Measurements from ENCODE around the gene S100A2. TPM values are rescaled to one million over a fixed set of nuclear protein-coding genes. Genes with fewer than 3 reads are reported as not detected.

S100A2 gene
- total RNA-seq, 1 donor from 2014 or later: 2.0 TPM

DNA sequence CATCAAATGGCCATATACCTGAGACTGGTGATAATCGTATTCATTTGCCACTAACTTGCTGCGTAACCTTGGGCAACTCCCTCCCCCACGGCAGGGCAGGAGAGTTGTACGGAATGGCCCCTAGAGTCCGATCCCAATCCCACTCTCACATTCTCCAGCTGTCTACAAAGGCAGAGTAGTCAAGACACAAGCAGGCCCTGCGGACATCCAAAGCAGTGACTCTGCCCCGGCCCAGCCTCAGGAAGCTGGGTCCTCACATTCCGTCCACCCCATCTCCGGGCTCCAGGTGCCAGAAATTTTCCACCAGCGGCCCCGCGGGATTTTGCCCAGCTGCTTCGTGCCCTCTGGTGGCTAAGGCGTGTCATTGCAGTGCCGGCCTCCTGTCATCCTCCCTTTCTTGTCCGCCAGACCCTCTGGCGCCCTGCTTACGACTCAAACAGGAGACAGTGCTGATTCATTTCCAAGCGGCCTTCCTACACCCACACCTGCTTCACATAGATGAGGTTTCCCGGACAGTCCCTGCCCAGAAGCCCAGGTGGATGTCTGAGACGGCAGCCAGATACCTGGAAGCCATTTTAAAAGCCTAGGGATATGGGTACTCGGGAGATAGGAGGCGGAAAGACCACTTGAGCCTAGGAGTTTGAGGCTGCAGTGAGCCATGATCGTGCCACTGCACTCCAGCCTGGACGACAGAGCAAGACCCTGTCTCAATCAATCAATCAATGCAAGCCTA is 2.9 kb upstream of the S100A2 start:
- no peaks in the 10 kb centered on the region for H3K9me3 Mint-ChIP-seq
- TF ChIP-seq, protein P1, sequence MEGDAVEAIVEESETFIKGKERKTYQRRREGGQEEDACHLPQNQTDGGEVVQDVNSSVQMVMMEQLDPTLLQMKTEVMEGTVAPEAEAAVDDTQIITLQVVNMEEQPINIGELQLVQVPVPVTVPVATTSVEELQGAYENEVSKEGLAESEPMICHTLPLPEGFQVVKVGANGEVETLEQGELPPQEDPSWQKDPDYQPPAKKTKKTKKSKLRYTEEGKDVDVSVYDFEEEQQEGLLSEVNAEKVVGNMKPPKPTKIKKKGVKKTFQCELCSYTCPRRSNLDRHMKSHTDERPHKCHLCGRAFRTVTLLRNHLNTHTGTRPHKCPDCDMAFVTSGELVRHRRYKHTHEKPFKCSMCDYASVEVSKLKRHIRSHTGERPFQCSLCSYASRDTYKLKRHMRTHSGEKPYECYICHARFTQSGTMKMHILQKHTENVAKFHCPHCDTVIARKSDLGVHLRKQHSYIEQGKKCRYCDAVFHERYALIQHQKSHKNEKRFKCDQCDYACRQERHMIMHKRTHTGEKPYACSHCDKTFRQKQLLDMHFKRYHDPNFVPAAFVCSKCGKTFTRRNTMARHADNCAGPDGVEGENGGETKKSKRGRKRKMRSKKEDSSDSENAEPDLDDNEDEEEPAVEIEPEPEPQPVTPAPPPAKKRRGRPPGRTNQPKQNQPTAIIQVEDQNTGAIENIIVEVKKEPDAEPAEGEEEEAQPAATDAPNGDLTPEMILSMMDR (IDR thresholded peaks at IDR 0.05): peak; percentile 82
- POLR2A ChIA-PET: interaction anchor here (0.9 to 3.9 kb wide), 5 partner anchors 23 to 66 kb away, joined by 4 to 44 read pairs (median 10); partner anchors contain the start of genes CHTOP, S100A4 and S100A6
- H3K27ac Mint-ChIP-seq: peak overlapping the region; percentile 50
- intact Hi-C loops (cut with micrococcal nuclease): loop anchor here (1.0 kb wide), 6 partner anchors 35 to 216 kb away; partner anchors contain the start of gene CHTOP
- CTCF ChIA-PET: interaction anchor here (0.7 to 6.3 kb wide), 21 partner anchors 17 to 217 kb away, joined by 3 to 119 read pairs (median 4); partner anchors contain the start of genes CHTOP, S100A4, S100A5 and S100A6
- peaks cover 48% of the 10 kb centered on the region for H3K4me1 Mint-ChIP-seq
- peak overlapping the region; percentile 55 for H3K4me3 Mint-ChIP-seq
- ATAC-seq (ENCODE audit: low read depth) (peak; percentile 11), DNase-seq (peak; percentile 71)
- H3K27me3 Mint-ChIP-seq: peaks cover 6% of the 10 kb centered on the region
- H3K36me3 Mint-ChIP-seq (ENCODE audit: low read depth): no peaks in the 10 kb centered on the region

DNA sequence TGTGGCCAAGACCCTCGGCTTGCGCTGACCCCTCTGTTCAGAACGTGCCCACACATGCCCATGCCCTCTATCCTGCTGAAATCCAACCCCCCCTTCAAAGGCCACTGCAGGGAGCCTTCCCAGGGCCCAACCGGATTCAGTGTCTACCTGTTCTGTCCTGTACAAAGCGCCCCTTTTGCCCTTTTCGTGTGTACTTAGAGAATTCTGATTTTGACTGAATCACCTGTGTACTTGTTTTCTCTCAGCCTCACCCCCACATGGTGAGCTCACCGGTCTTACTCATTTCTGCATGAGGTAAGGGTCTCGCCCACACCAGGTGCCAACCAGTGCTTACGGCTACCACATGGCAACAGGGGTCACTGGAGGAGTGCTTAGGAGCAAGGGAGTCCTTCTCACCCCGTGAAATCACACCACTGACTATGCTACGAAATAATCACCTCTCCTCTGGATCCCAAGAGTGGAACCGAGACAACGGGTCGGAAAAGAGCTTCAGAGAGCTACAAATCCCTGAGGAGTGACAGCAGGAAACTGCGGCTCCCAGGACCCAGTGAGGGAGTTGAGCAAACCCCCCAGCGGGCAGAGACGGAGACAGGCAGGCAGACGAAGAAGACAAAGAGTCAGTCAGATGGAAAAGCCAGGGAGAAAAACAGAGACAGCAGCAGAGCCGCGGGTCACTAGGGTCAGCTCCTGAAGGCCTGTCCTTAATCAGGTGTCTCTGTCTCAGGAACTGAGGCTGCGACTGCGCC is 2.1 kb upstream of the S100A2 start:
- intact Hi-C loops (cut with micrococcal nuclease): loop anchor here (1.0 kb wide), 6 partner anchors 34 to 215 kb away; partner anchors contain the start of gene CHTOP

DNA sequence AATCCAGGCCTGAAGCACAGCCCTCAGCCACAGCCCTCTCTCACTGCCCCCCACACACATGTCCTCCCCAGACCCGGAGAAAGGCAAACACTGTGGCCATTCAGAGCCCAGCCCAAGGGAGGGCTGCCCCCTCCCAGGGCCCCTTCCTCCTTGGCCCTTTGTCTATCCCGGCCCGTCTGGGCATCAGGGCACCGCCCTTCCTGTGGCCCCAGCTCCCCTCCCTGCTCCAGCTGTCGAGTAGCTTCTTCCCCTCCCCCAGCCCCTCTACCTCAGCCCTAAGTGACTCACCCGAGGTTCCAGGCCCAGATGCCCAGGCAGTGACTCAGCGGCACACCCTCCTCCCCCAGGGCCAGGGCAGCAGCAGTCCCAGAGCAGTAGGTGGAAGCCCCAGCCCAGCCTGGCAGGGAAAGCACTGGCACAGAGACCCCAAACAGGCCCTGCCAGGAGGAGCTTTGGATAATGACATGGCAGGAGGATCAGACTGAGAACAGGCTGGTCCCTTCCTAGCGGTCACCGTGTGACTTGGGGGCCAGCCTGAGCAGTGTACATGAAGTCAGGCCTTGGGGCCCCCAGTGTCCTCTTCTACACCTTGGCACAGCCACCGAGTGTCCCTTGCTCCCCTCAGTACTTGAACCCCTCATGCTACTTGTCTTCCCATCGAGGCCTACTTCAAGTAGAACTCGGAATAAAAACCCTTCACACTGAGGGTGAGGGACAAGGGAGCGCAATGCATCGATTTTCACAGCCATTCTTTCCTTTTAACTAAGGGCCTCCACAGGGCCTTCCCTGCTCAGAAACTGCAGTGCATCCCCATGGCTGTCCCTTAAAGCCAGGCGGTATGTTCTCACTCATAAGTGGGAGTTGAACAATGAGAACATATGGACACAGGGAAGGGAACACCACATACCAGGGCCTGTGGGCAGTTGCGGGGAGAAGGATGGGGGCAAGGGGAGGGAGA is 1.0 kb upstream of the S100A2 start:
- POLR2A ChIA-PET: interaction anchor here (0.6 to 4.3 kb wide), 21 partner anchors 9 to 423 kb away, joined by 3 to 115 read pairs (median 5); partner anchors contain the start of genes CHTOP, ILF2, INTS3 and JTB
- no peaks in the 10 kb centered on the region for H3K9me3 Mint-ChIP-seq
- CTCF ChIA-PET: interaction anchor here (0.7 to 2.4 kb wide), 7 partner anchors 22 to 214 kb away, joined by 3 to 22 read pairs (median 7); partner anchors contain the start of gene S100A6
- H3K36me3 Mint-ChIP-seq (ENCODE audit: low read depth): no peaks in the 10 kb centered on the region
- peak overlapping the region; percentile 70 for H3K4me3 Mint-ChIP-seq
- TF ChIP-seq, protein P1 (IDR thresholded peaks at IDR 0.05): no peak
- H3K4me1 Mint-ChIP-seq: peaks cover 36% of the 10 kb centered on the region
- intact Hi-C loops (cut with micrococcal nuclease): loop anchor here (1.0 kb wide), 2 partner anchors 21 to 30 kb away; partner anchors contain the start of gene S100A4
- peaks cover 6% of the 10 kb centered on the region for H3K27me3 Mint-ChIP-seq
- ATAC-seq (ENCODE audit: low read depth): peak; percentile 82
- peak overlapping the region; percentile 99 for H3K27ac Mint-ChIP-seq
- peak; percentile 71 for DNase-seq

More for the DNA sequence above, 2.1 kb upstream of the S100A2 start:
- TF ChIP-seq, protein P1 (IDR thresholded peaks at IDR 0.05): no peak
- no peaks in the 10 kb centered on the region for H3K36me3 Mint-ChIP-seq (ENCODE audit: low read depth)
- peak overlapping the region; percentile 59 for H3K27ac Mint-ChIP-seq
- no peak overlapping the region for H3K4me3 Mint-ChIP-seq
- DNase-seq: no peak
- peaks cover 6% of the 10 kb centered on the region for H3K27me3 Mint-ChIP-seq
- no peaks in the 10 kb centered on the region for H3K9me3 Mint-ChIP-seq
- ChIA-PET CTCF (interaction anchor here (0.8 to 6.3 kb wide), 19 partner anchors 17 to 217 kb away, joined by 3 to 119 read pairs (median 4); partner anchors contain the start of genes CHTOP, S100A4, S100A5 and S100A6), POLR2A (interaction anchor here (0.9 to 3.9 kb wide), 5 partner anchors 23 to 67 kb away, joined by 4 to 44 read pairs (median 10); partner anchors contain the start of genes CHTOP, S100A4 and S100A6)
- no peak for ATAC-seq (ENCODE audit: low read depth)
- H3K4me1 Mint-ChIP-seq: peaks cover 42% of the 10 kb centered on the region

DNA sequence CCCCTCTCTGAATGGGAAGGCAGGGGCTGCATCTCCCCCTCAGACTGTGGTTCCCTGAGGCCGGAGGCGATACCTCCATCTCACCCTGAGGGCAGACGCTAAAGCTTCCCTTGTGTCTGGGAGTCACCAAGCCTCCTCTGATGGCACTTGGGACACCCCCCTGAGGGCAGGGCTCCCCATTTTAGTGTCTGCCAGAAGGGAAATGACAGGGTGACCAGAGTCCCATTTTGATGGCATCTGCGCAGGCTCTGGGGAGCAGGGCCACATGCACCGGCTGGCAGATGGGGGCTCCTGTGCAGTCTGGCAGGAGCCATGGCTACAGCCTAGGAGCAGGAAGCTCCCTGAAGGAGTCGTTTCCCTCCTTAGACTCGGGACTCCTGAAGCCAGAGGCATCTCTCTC is 1.7 kb downstream of the S100A2 start:
- Mint-ChIP-seq H3K27ac (no peak overlapping the region), H3K36me3 (ENCODE audit: low read depth) (no peaks in the 10 kb centered on the region), H3K9me3 (no peaks in the 10 kb centered on the region), H3K27me3 (no peaks in the 10 kb centered on the region), H3K4me1 (peaks cover 36% of the 10 kb centered on the region), H3K4me3 (no peak overlapping the region)
- CTCF ChIA-PET: interaction anchor here (1.0 to 1.2 kb wide), 3 partner anchors 8 to 31 kb away, joined by 3 to 4 read pairs (median 3); partner anchors contain the start of gene S100A6
- ATAC-seq (ENCODE audit: low read depth): no peak
- intact Hi-C loops (cut with micrococcal nuclease): no loop called here
- DNase-seq: no peak
- POLR2A ChIA-PET: interaction anchor here (0.6 to 4.3 kb wide), 4 partner anchors 12 to 109 kb away, joined by 3 to 115 read pairs (median 26); partner anchors contain the start of genes S100A4 and S100A6
- TF ChIP-seq, protein P1 (IDR thresholded peaks at IDR 0.05): no peak

All from activated B cell treated with CpG ODN at 0.5 μM for 24 hours (primary cell).